Measurements from ENCODE around the gene SYDE2.

GRCh38 chr1:85171721-85172120, 29.1 kb downstream of the SYDE2 start:
- TF ChIP-seq RAD21 (conservative IDR thresholded peaks at IDR 0.05 in 1 of 2, IDR thresholded peaks at IDR 0.05 in 1 of 2), result no peak
- TF ChIP-seq, protein P1, sequence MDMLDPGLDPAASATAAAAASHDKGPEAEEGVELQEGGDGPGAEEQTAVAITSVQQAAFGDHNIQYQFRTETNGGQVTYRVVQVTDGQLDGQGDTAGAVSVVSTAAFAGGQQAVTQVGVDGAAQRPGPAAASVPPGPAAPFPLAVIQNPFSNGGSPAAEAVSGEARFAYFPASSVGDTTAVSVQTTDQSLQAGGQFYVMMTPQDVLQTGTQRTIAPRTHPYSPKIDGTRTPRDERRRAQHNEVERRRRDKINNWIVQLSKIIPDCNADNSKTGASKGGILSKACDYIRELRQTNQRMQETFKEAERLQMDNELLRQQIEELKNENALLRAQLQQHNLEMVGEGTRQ (IDR thresholded peaks at IDR 0.05), result no peak
- TF ChIP-seq, protein P2, sequence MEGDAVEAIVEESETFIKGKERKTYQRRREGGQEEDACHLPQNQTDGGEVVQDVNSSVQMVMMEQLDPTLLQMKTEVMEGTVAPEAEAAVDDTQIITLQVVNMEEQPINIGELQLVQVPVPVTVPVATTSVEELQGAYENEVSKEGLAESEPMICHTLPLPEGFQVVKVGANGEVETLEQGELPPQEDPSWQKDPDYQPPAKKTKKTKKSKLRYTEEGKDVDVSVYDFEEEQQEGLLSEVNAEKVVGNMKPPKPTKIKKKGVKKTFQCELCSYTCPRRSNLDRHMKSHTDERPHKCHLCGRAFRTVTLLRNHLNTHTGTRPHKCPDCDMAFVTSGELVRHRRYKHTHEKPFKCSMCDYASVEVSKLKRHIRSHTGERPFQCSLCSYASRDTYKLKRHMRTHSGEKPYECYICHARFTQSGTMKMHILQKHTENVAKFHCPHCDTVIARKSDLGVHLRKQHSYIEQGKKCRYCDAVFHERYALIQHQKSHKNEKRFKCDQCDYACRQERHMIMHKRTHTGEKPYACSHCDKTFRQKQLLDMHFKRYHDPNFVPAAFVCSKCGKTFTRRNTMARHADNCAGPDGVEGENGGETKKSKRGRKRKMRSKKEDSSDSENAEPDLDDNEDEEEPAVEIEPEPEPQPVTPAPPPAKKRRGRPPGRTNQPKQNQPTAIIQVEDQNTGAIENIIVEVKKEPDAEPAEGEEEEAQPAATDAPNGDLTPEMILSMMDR (IDR thresholded peaks at IDR 0.05), result no peak
- TF ChIP-seq POLR2A (IDR thresholded peaks at IDR 0.05; ENCODE audit: low read length), result no peak
- TF ChIP-seq RNF2 (IDR thresholded peaks at IDR 0.05; ENCODE audit: borderline replicate concordance, low read depth), result no peak
- no peak for TF ChIP-seq MYC (IDR thresholded peaks at IDR 0.05; ENCODE audit: borderline replicate concordance, low read length)
